ENCODE data around the gene VDR. TPM values are rescaled to one million over a fixed set of nuclear protein-coding genes. Genes with fewer than 3 reads are reported as not detected.
"Not testable (repeated sequence)": the region's sequence is repeated elsewhere in the genome, so short reads cannot be mapped to it uniquely, and the experiment has no call there.

The VDR gene
- total RNA-seq, 4 donors from 2014 or later, result 16.6 to 25.0 (median 21.3) TPM

- no peaks in the 10 kb centered on the region for H3K9me3 ChIP-seq
- WGBS, 2 donors, result 89 to 91% methylated on average over 10 to 19 of the region's 25 CpGs
- no peaks in the 10 kb centered on the region for H3K27me3 ChIP-seq
- no peak for DNase-seq
- no peak overlapping the region for H3K4me3 ChIP-seq
- intact Hi-C loops (cut with DNase I), result no loop called here
- TF ChIP-seq CTCF (IDR thresholded peaks at IDR 0.05) (no peak), POLR2A (IDR thresholded peaks at IDR 0.05) (no peak)
- peak overlapping the region in 1 of 4 donors; percentile 47 for H3K27ac ChIP-seq
- peaks cover 0 to 42% (median 8%) of the 10 kb centered on the region in 3 donors for H3K4me1 ChIP-seq
- peaks cover 0 to 34% (median 0%) of the 10 kb centered on the region in 3 donors for H3K36me3 ChIP-seq
These were observed 61.4 kb downstream of the VDR start for GRCh38 chr12:47843226-47843980.

GRCh38 chr12:47842543-47842942 lies 62.3 kb downstream of the VDR start:
- DNase-seq; H3K27me3 ChIP-seq; H3K4me3 ChIP-seq; H3K27ac ChIP-seq; H3K9me3 ChIP-seq; intact Hi-C loops (cut with DNase I): not testable (repeated sequence)
- H3K36me3 ChIP-seq, result peaks cover 0 to 34% (median 0%) of the 10 kb centered on the region in 3 donors
- H3K4me1 ChIP-seq, result peaks cover 0 to 51% (median 8%) of the 10 kb centered on the region in 3 donors
- WGBS, 2 donors, result 64 to 77% methylated on average over 4 to 11 of the region's 12 CpGs

GRCh38 chr12:47841910-47842309 lies 62.9 kb downstream of the VDR start:
- Histone ChIP-seq H3K36me3 (peaks cover 0 to 33% (median 0%) of the 10 kb centered on the region in 3 donors), H3K9me3 (no peaks in the 10 kb centered on the region), H3K4me1 (peaks cover 0 to 56% (median 8%) of the 10 kb centered on the region in 3 donors), H3K27ac (no peak overlapping the region), H3K27me3 (no peaks in the 10 kb centered on the region), H3K4me3 (no peak overlapping the region)
- no peak for TF ChIP-seq CTCF (IDR thresholded peaks at IDR 0.05)
- no peak for TF ChIP-seq POLR2A (IDR thresholded peaks at IDR 0.05)
- WGBS, 2 donors, result 58 to 64% methylated on average over 3 to 4 of the region's 4 CpGs
- intact Hi-C loops (cut with DNase I), result no loop called here
- DNase-seq, result no peak

- 72 to 81% methylated on average over 2 of the region's 2 CpGs for WGBS, 2 donors
- Histone ChIP-seq H3K27me3 (no peaks in the 10 kb centered on the region), H3K27ac (no peak overlapping the region), H3K36me3 (peaks cover 0 to 29% (median 0%) of the 10 kb centered on the region in 3 donors), H3K9me3 (no peaks in the 10 kb centered on the region), H3K4me1 (peaks cover 0 to 56% (median 8%) of the 10 kb centered on the region in 3 donors), H3K4me3 (no peak overlapping the region)
- TF ChIP-seq POLR2A (IDR thresholded peaks at IDR 0.05) (no peak), CTCF (IDR thresholded peaks at IDR 0.05) (no peak)
- DNase-seq, result no peak
- intact Hi-C loops (cut with DNase I), result no loop called here
These were observed 63.3 kb downstream of the VDR start for GRCh38 chr12:47841501-47841900.

GRCh38 chr12:47840571-47840970 lies 64.2 kb downstream of the VDR start:
- Histone ChIP-seq H3K4me1 (peaks cover 0 to 59% (median 11%) of the 10 kb centered on the region in 3 donors), H3K36me3 (peaks cover 0 to 19% (median 0%) of the 10 kb centered on the region in 3 donors), H3K27me3 (no peaks in the 10 kb centered on the region), H3K4me3 (no peak overlapping the region), H3K27ac (no peak overlapping the region), H3K9me3 (no peaks in the 10 kb centered on the region)
- WGBS, 2 donors, result 85% methylated on average over 1 of the region's 1 CpG
- no peak for TF ChIP-seq POLR2A (IDR thresholded peaks at IDR 0.05)
- TF ChIP-seq CTCF (IDR thresholded peaks at IDR 0.05), result no peak
- intact Hi-C loops (cut with DNase I), result no loop called here
- DNase-seq, result no peak

Data from esophagus squamous epithelium (tissue), 5 donors.